GM18520 (cell line): ENCODE data around the gene RMND5A.

Experiments used
- ATAC-seq: cut with Tn5 transposase; IDR thresholded peaks from one replicate; pipeline ENCODE4 v1.9.1; 2021; ENCODE audit not compliant: unreplicated experiment

Gene RMND5A

DNA sequence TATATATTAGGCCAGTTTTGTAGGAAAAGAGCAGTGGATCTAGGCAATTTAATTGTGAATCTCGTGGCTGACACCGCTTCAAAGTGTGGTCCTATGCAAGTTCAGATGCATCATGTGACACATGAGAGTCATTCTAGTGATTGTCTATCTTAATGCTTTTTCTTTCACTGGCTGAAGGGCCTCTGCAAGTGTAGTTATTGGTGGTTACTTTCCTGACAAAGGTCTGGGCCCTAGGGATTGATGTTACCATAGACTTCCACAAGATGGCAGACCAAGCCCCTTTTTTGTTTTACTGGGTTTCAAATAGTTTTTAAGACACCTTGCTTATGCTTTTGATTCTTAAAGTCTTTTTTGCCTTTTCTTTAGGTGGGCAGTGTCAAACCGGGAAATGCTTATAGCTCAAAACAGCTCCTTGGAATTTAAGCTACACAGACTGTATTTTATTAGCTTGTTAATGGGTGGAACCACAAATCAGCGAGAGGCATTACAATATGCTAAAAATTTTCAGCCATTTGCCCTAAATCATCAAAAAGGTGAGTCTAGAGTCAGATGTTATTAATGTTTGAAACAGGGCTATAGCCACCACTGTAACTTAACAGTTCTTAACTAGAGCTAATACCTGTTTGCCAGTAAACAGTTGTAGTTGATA lies 44.7 kb downstream of the RMND5A start:
- no peak for ATAC-seq

DNA sequence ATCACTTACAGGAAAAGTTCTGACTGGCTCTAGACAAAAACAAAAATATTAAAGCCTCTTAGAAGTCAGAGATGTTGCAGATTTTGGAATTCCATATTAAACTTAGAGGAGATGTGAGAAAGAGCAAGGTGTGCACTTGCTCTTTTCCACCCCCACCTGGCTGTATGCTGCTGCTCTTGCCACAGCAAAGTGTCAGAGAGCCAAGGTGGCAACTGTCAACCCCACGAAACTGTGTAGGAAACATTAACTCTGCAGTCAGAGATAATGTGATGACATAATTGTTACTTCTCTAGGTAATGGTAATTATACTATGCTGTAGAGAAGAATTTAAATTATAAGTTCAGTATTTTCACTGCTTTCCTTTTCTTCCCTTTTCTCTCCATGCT lies 45.2 kb downstream of the RMND5A start:
- no peak for ATAC-seq

DNA sequence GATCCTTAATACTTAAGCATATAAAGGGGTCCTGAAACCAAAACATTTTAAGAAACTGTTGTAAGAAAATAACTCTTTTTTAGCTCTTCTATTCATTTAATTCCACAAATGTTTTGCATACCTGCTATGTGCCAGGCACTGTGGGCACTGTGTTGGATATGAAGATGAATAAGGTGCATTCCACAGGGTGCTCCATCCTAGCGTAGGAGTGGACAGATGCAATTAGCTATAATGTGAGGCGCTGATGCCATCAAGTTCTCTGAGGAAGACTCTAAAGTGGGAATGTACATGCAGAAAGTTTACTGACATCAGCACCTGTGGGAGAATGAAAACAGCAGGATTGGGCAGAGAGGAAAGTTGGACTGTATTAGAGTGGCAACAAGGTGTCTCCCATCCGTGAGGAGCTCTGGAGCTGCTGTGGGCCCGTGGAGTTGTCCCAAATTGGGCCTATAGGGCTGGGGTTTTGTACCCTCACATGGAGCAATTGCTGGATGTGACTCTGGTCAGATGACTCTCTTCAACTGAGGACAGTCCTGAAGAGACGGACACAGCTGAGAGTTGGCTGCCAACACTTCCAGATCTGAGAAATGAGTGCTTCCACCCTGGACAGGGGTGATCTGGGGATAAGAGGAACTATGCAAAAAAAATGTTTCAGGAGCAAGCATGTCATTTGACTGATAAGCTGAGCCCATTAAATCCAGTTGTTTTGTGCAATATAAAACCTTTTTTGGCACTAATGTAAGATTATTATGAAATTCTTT lies 48.3 kb downstream of the RMND5A start:
- no peak for ATAC-seq

DNA sequence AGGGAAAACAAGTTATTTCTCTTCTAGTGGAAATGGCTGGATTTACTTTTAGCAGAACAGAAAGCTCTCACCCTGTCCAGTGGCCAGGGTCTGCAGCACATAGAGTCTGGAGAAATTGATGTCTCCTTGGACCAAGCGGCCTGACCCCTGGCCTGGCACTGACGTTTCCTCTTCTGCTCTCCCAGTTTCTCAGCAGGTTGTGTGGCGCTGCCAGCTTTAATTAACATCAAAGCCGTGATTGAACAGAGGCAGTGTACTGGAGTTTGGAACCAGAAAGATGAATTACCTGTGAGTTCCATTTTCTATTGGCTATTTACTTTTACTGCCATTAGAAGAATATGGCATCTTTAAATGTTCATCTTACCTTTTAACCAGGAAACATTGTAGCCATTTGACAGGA lies 49.7 kb downstream of the RMND5A start:
- no peak for ATAC-seq

DNA sequence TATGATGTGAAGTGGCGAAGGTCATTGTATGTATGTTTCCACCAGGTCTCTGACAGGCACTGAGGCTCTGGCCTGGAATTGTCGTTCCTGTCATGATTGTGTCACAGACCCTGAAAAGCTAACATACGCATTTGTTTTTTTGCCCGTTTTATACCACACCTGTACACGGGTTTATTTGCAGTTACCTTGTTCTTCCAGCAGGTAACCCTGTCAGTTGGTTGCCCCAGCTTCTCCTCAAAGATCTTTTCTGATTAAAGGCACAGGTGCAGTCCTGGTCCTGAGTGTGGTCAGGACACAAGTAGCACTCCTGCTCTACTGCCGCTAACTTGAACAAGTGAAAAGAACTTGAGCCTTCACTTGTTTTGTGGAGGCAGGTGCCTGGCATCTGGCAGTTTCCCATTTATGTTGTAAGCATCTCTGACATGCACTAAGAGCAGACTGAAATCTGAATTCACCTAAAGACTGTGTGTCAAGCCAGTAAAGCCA lies 50.8 kb downstream of the RMND5A start:
- ATAC-seq, result no peak

DNA sequence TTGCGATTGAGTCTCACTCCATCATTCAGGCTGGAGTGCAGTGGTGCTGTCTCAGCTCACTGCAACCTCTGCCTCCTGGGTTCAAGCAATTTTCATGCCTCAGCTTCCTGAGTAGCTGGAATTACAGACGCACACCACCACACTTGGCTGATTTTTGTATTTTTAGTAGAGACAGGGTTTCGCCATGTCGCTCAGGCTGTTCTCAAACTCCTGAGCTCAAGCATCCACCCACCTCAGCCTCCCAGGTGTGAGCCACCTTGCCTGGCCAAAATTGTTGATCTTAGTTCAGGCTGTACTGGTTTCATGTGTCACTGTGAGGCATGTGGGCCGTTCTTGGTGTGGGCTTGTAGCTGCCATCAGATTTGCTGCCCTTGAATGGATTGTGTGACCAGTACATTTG lies 52.5 kb downstream of the RMND5A start:
- no peak for ATAC-seq

DNA sequence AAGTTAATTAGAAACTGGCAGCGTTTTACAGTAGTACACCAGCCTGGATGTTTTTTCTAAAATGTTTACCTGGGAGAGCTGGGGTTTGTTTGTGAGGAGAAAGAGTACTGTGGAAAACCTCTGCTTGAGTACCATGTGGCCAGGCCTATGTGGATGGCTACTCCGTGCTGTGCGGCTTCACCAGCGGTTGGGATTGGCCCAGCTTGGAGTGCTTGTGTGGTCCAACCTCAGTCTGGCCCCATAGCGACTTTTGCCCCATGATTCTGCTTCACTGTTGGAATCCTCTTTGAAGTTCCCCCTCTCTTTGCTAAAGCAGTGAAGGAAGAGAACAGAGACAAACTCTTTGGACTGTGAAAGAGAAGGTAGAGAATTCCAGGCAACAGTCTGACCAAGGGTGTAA lies 54.8 kb downstream of the RMND5A start:
- no peak for ATAC-seq

DNA sequence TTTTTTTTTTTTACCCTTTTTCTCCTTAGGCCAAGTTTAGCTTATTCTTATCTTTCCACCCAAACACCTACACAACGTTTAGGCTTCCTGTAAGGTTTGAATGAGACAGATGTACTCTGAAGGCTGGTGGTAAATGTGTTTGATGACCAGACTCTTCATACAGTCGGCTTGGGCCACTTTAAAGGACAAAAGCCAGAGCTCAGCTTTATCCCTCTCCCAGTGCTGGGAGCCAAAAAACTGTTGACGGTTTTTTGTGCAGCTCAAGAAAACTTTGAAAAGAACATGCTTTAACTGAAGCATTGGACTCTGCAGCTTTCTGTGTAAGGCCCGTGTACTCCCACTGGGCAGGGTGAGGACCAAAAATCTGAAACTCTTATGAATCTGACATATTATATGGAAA lies 55.2 kb downstream of the RMND5A start:
- no peak for ATAC-seq

DNA sequence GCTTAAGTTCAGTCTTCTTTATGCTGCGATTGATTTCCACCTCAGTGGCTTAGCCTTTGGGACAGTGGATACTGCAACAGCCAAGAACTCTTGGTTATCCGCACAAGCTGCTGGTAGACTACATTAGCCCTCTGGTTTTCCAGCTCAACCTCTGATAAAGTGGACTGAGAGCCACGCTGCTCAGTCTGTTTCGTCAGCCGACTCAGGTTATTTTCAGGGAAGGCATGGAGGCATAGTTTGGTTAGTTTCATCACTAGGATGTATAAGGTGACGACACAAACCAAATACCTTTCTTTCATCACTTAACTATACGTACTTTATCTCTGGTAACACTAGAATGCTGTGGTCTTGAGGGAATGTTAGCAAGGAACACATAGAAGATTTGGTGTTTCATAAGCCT lies 56.4 kb downstream of the RMND5A start:
- no peak for ATAC-seq

DNA sequence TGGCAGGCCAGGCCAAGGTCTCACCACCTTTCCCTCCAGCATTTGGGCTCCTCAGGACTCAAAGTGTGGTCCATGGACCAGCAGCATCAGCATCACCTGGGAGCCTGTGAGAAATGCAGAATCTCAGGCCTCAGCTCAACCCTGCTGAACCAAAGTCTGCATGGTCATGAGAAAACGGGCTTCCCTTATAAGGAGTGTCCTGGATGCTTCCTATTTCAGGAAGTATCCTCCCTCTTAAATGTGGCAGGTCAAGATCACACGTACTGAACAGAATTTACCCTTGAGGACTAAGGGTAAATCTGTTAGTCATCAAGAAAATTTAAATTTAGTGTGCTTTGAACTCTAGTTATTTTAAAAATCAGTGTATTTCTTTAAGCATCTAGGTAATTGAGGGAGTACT lies 58.9 kb downstream of the RMND5A start:
- ATAC-seq, result no peak

DNA sequence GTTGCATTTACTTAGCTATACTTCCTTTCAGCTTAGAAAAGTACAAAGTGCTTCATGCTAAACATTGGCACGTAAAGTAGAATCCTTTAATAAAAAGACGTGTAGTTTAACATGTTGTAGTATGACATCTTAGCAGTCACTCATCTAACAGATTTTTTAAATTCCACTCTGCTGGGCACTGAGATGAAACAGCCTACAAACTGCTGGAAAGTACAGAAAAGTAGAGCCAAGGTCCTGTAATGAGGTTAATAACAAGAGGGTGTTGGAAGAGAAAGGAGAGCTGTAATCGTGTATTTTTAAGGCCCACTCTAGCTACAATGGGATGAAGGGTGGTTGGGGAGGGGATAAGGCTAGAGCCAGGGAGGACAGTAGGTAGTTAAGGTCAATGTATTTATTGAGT lies 59.9 kb downstream of the RMND5A start:
- no peak for ATAC-seq

DNA sequence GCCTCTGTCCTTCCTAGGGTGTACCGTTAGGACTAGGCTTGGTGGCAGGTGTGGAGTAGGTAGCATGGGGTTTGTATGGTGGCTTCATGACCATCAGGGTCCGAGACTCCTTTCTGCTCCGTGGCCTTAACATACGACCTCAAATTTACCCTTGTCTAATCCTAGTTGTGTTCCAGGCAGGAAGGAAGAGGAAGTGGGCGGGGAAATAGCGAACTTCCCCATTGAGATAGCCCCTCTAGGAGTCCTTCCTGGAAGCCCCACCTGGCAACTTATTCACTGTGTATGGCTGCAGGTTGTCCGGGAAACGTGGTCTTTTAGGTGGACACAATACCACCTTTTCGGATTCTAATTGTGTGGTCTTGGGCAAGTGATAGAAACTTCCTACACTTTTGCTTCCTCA lies 61.3 kb downstream of the RMND5A start:
- ATAC-seq, result no peak

DNA sequence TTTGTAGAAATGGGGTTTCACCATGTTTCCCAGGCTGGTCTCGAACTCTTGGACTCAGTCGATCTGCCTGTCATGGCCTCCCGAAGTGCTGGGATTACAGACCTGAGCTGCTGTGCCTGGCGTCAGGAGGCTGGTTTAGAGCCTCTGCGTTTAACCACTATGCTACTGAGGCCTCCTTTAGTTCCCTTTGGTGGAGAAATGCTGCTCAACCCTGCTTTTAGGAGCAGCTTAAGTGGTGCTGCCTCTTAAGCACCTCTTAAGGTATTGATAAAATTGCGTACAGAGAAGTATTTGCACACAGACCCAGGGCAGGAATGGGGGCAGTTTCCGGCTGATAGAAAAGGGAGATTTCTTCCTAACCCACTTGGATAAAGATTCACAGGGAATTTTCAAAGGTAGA lies 62.7 kb downstream of the RMND5A start:
- no peak for ATAC-seq

DNA sequence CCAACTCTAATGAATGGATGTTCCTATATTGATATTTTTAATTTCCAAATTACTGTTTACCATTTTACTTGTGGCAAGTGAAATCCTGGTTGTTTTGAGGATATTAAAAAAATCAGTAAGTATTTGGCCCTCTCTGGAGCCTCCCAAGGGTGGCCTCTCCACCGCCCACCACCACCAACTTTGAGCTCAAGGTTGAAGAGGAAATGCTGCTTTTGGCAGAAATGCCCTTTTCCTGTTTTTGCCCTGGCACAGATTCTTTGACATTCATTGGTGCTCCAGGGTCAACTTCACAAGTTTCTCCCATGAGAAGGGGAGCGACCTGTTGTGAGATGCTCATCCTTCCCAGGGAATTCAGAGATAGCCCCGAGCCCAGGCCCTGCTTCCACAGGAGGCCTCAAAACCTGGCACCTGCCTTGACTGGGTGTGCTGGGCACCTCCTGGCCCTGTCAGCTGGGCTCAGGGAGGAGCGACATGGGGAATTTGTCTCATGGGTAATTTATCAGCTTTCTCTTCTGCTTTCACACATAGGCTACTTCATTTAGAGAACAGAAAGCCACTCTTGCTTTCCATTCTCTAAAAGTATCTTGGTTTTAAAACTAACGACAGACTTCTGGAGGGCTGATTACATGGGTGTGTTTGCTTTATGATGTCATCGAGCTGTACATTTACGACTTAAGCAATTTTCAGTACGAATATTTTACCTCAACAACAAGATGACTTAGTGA lies 63.7 kb downstream of the RMND5A start:
- peak; percentile 94 for ATAC-seq

DNA sequence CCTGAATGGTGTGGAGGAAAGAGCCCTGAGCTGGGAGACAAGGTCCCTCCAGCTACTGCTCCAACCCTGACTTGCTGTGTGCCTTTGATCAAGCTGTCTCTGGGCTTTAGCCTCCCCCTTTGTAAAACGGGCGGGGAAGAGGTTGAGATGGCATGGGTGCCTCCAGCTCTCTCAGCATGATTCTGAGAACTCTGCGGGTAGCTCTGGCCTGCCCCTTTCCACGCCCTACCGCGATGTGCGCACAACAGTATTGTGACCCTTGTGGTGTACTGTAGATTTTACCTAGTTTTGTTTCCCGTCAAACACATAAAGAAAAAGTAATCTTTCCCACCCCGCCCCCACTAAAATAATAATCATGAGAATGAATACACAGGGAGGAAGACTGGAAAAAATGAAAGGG lies 65.4 kb downstream of the RMND5A start:
- no peak for ATAC-seq

DNA sequence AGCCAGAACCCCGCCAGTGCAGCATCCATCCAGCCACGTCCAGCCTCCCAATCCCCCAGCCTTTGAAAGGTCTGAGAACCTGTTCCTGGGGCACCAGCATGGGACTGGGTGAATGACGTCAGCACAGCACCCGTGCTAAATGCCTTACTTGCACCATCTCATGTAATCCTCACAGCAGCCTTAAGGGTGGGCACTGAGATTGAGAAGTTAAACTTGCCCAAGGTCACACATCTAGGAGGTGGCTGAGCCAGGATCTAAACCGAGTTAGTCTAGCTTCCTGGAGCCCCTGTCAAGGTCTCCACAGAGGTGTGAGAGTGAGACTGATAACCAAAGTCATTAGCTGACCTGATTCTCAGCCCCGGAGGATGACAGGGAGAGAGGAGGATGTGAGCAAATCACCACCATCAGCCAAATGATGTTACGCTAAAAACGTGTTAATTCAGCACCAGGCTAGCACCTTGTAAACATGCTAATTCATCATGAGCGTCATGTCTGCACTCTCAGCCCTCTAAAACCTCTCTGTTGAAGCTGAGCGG lies 66.0 kb downstream of the RMND5A start:
- no peak for ATAC-seq

DNA sequence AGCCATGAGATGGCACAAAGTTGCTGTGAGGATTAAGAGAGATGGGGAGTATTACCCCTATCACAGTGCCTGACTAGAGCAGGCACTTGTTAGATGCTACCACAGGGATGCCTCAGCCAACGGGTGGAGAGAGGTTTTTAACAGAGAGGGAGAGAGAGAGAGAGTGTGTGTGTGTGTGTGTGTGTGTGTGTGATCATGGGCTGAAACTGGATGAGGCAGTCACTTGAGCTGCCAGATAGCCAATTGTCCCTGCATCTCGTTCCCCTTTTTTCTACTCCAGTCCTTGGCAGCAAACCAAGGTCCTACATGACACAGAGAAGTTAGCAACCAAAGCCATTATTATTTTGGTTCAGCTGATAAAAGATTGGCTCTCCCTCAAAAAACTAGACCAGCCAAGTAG lies 67.6 kb downstream of the RMND5A start:
- ATAC-seq, result no peak

DNA sequence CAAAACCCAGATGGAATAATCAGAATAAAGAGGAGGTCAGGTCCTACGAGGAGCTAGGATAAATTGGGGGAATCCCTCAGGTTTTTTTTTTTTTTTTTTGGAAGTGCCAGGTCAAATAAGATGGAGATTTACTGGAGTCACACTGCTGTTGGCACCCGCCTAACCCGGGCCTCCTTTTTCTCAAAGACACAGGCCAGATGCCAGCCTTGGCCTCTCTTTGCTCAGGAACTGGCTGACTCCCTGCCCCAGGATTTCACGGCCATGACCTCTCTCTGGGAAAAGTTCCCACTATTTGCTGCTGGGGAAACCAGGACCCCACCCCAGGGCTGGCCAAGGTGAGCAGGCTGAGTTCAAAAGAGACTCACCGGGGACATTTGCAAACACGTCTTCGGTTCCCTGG lies 68.1 kb downstream of the RMND5A start:
- no peak for ATAC-seq

DNA sequence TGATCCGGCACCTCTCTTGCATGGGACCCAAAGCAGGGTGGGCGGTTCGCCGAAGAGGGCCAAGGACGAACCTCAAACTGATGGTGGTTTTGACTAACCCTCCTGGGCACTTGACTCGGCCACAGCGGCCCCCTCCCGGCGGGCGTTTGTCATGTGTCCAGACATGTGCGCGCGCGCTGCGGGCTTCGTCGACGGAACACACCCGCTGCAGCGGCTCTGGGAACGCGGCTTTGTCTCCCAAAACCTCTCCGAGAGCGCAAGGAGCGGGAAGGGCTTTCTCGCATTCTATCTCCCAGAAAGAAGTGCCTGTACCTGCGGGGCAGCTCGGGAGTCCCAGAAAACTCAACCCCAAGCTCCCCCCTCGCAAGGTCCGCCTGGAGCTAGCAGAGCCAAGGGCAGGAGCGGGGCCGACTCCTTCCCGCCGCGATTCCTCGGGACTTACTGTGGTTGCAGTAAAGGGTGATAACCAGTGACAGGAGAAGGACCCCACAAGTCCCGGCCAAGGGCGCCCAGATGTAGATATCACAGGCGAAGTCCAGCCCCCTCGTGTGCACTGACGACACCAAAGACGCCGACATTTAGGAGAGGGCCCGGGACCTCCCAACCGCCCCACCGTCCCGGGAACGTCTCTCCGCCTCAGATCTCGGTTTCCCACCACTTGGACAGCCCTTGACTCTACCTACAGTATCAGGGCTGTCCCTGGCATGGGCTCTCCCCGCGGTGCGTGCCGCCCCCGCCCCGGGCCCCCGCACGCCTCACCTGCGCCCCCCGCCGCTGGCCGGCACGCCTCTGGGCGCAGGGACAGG lies 69.0 kb downstream of the RMND5A start:
- no peak for ATAC-seq

DNA sequence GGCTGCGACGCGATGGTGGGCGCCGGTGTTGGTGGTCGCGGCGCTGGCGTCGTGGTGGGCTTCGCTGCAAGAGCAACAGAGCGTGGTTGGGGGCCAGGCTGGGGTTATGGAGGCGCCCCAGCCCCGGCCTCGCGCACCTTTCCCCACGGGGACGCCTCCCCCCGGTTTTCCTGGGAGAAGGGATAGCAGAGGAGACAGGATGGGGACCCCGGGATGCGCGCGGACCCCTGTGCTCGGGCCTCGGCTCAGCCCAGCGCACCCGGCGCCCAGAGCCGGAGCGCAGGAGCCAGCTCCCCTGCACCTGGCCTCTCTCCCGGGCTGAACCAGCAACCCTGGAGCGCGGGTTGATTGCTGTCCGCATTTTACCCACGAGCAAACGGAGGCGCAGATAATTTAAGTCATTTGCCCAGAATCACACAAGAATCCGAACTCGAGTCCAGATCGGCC lies 69.6 kb downstream of the RMND5A start:
- ATAC-seq, result no peak

DNA sequence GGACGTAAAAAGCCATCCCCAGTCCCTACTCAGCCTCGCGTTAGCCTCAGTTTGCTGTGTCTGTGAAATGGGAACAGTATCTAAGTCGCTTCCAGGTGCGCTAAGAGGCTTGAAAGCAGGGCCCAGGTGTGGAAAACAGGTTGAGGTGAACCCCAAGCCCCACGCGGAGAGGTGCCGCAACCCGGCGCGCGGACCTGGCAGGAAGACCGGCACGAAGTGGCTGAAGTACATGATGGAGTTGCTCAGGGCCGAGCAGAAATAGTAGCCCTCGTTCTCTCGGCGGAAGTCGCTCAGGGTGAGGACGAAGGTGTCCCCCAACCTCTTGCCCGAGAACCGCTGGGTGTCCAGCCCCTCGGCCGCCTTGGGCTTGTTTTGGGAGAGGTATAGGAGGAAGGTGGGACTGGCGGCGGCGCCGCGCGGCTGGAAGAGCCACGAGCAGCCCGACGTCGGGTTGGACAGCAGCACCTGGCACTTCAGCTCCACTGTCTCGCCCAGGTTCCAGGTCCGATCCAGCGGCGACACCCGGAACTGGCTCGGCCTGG lies 70.1 kb downstream of the RMND5A start:
- ATAC-seq, result no peak
